Amygdala (tissue), 56 donors: Measurements from ENCODE around the gene COQ6.
A peak's percentile ranks its signal among the peaks of the same experiment; 100 is the strongest.
"Not testable (repeated sequence)": the region's sequence is repeated elsewhere in the genome, so short reads cannot be mapped to it uniquely, and the experiment has no call there.

Source experiments
- DNase-seq, 56 donors: peaks; one replicate each; lab custom pipeline; 2025; lab: John Stamatoyannopoulos, UW

The COQ6 gene

GRCh38 chr14:73949752-73950734 is at the start of gene COQ6, which contains the start of gene FAM161B:
Gene COQ6, plus strand, starts transcription at chr14:73950302. Its CDS starts 31 bp downstream, at chr14:73950333.
Gene FAM161B, minus strand, starts transcription at chr14:73950094. Its CDS starts 68 bp downstream, at chr14:73950026.
- peak; percentile 64 to 97 (median 92) for DNase-seq

- DNase-seq, result no peak
These were observed 47.1 kb upstream of the COQ6 start for GRCh38 chr14:73903028-73903427.

GRCh38 chr14:73909681-73910080 is 40.4 kb upstream of the COQ6 start:
- no peak for DNase-seq

- DNase-seq, result no peak
These were observed 36.8 kb upstream of the COQ6 start for GRCh38 chr14:73913256-73913655.

- no peak for DNase-seq
These were observed 33.8 kb upstream of the COQ6 start for GRCh38 chr14:73916324-73916723.

- not testable (repeated sequence) for DNase-seq
These were observed 30.6 kb upstream of the COQ6 start for GRCh38 chr14:73919457-73919856.

GRCh38 chr14:73924337-73924736 is 25.8 kb upstream of the COQ6 start:
- no peak for DNase-seq

- DNase-seq, result no peak
These were observed 14.4 kb upstream of the COQ6 start for GRCh38 chr14:73935666-73936065.

- no peak for DNase-seq
These were observed 13.6 kb upstream of the COQ6 start for GRCh38 chr14:73936548-73936947.

- DNase-seq, result no peak
These were observed 13.1 kb upstream of the COQ6 start for GRCh38 chr14:73937012-73937411.

- no peak for DNase-seq
These were observed 7.9 kb upstream of the COQ6 start for GRCh38 chr14:73942180-73942579.

- peak in 2 of 56 donors; percentile 1 for DNase-seq
These were observed 7.0 kb upstream of the COQ6 start for GRCh38 chr14:73943083-73943482.

- DNase-seq, result no peak
These were observed 5.5 kb upstream of the COQ6 start for GRCh38 chr14:73944432-73945158.

GRCh38 chr14:73945159-73945670 is 4.9 kb upstream of the COQ6 start:
- DNase-seq, result no peak

- DNase-seq, result no peak
These were observed 3.6 kb downstream of the COQ6 start for GRCh38 chr14:73953731-73954130.

- no peak for DNase-seq
These were observed 5.6 kb downstream of the COQ6 start for GRCh38 chr14:73955674-73956073.

- no peak for DNase-seq
These were observed 8.5 kb downstream of the COQ6 start for GRCh38 chr14:73958591-73958990.

GRCh38 chr14:73961192-73961591 is 11.1 kb downstream of the COQ6 start:
- no peak for DNase-seq

- no peak for DNase-seq
These were observed 15.1 kb downstream of the COQ6 start for GRCh38 chr14:73965216-73965615.

GRCh38 chr14:73968885-73969284 is 18.8 kb downstream of the COQ6 start:
- no peak for DNase-seq

GRCh38 chr14:73973497-73973896 is 23.4 kb downstream of the COQ6 start:
- peak in 1 of 56 donors; percentile 9 for DNase-seq
